Endothelial cell of umbilical vein (primary cell): ENCODE measurements around the gene PLA2G5. TPM values are rescaled to one million over a fixed set of nuclear protein-coding genes. Genes with fewer than 3 reads are reported as not detected.

Source experiments
- BruUV-seq: library from RNA; stranded (reverse); fragments of 400-500 nt; replicated peaks from 2 replicates; lab custom pipeline; 2021; lab: Mats Ljungman, UMichigan
- CTCF ChIA-PET: fragments of 300-600, 350-600 bp; sonication (Branson Sonifier 250); formaldehyde crosslinking; loops from one replicate; lab custom pipeline; 2021; ENCODE audit warnings: antibody characterized with exemption, inconsistent platforms; lab: Charles Lee
- POLR2A ChIA-PET: fragments of 300-600, 350-600 bp; sonication (Branson Sonifier 250); formaldehyde crosslinking; loops from one replicate; lab custom pipeline; 2021; ENCODE audit warnings: antibody characterized with exemption, inconsistent platforms; lab: Charles Lee
- DNase-seq: peaks from one replicate; pipeline ENCODE4 v3.0.0-alpha.2; 2011; ENCODE audit warnings: low read depth, low spot score
- FAIRE-seq: peaks from 2 replicates; lab custom pipeline; 2011; peaks lifted over from hg19 to GRCh38; lab: Jason Lieb, UNC
- H2AFZ ChIP-seq: 2 replicates; pipeline ENCODE4 v1.6.0; 2012; ENCODE audit warnings: low read depth, low read length, control low read depth, inconsistent platforms
- H3K27ac ChIP-seq: 2 replicates; pipeline ENCODE4 v1.5.1; 2011; ENCODE audit warnings: low read depth, mild to moderate bottlenecking, control low read depth, low read length, moderate library complexity; ENCODE audit not compliant: insufficient read depth
- H3K27me3 ChIP-seq, 2 experiments: 2 replicates each; pipeline versions ENCODE4 v1.6.0 to v1.6.1; 2011; ENCODE audit warnings: low read length in 2 of 2, mixed read lengths in 1 of 2; ENCODE audit not compliant: control insufficient read depth in 2 of 2, insufficient read depth in 2 of 2
- H3K36me3 ChIP-seq, 2 experiments: 2 replicates in 1 of 2; 3 replicates in 1 of 2; pipeline ENCODE4 v1.5.1; 2011; ENCODE audit warnings: low read length in 2 of 2, mild to moderate bottlenecking in 1 of 2, moderate library complexity in 1 of 2; ENCODE audit not compliant: control insufficient read depth in 2 of 2, insufficient read depth in 2 of 2; ENCODE audit errors: extremely low read depth in 1 of 2
- H3K4me1 ChIP-seq: 3 replicates; pipeline ENCODE4 v1.5.1; 2011; ENCODE audit warnings: mild to moderate bottlenecking, low read length; ENCODE audit not compliant: control insufficient read depth, insufficient read depth; ENCODE audit errors: extremely low read depth
- H3K4me2 ChIP-seq: 2 replicates; pipeline ENCODE4 v1.6.1; 2011; ENCODE audit warnings: low read length, control low read depth, mixed read lengths; ENCODE audit not compliant: insufficient read depth
- H3K4me3 ChIP-seq, 3 experiments: fragments of 200-600 bp in 1 of 3; sonication (generic), shearing (Covaris generic) in 1 of 3; replicated peaks in 1 of 3; 2 replicates each; pipeline ENCODE4 v1.5.1; 2011 to 2016; ENCODE audit warnings: control low read depth in 3 of 3, low read length in 3 of 3, mild to moderate bottlenecking in 2 of 3, inconsistent platforms in 1 of 3, low read depth in 1 of 3, moderate library complexity in 1 of 3; ENCODE audit not compliant: insufficient read depth in 1 of 3
- H3K79me2 ChIP-seq: 2 replicates; pipeline ENCODE4 v1.6.0; 2012; ENCODE audit warnings: low read length, inconsistent platforms; ENCODE audit not compliant: control insufficient read depth, insufficient read depth
- H3K9ac ChIP-seq: replicated peaks from 2 replicates; pipeline ENCODE3; 2011; ENCODE audit warnings: low read length, control low read depth; ENCODE audit not compliant: insufficient read depth; ENCODE audit errors: extremely low read depth
- H3K9me1 ChIP-seq: replicated peaks from 3 replicates; pipeline ENCODE4 v1.6.0; 2011; ENCODE audit warnings: mild to moderate bottlenecking, low read length; ENCODE audit not compliant: control insufficient read depth, insufficient read depth; ENCODE audit errors: extremely low read depth
- H3K9me3 ChIP-seq: replicated peaks from 2 replicates; pipeline ENCODE4 v1.5.1; 2012; ENCODE audit warnings: low read length, inconsistent platforms; ENCODE audit not compliant: control insufficient read depth, insufficient read depth
- H4K20me1 ChIP-seq: replicated peaks from 2 replicates; pipeline ENCODE3; 2011; ENCODE audit warnings: mild to moderate bottlenecking, low read length; ENCODE audit not compliant: control insufficient read depth, insufficient read depth; ENCODE audit errors: extremely low read depth
- EZH2 ChIP-seq: IDR thresholded peaks from 2 replicates; pipeline ENCODE4 v1.6.1; 2012; ENCODE audit warnings: borderline replicate concordance, low read depth, mild to moderate bottlenecking, moderate library complexity, low read length, inconsistent platforms; ENCODE audit not compliant: severe bottlenecking
- FOS ChIP-seq: IDR thresholded peaks from 2 replicates; pipeline ENCODE4 v1.6.1; 2011; ENCODE audit warnings: mild to moderate bottlenecking, low read length, moderate library complexity, borderline replicate concordance; ENCODE audit not compliant: insufficient read depth
- GATA2 ChIP-seq: IDR thresholded peaks from 2 replicates; pipeline ENCODE4 v1.7.0; 2011; ENCODE audit warnings: low read depth, mild to moderate bottlenecking, moderate library complexity, mixed read lengths, low read length; ENCODE audit not compliant: insufficient read length, insufficient read depth
- MYC ChIP-seq: IDR thresholded peaks from one replicate; pipeline ENCODE4 v1.6.1; 2011; ENCODE audit warnings: mild to moderate bottlenecking, low read depth, low read length
- POLR2A ChIP-seq: IDR thresholded peaks from 2 replicates; pipeline ENCODE4 v1.6.1; 2012; ENCODE audit warnings: low read depth, mild to moderate bottlenecking, control low read depth, low read length
- dilution Hi-C: fragments of 300-500 bp; cut with MboI; formaldehyde crosslinking; loops from one replicate; pipeline ENCODE4 v1.15.0; 2019; ENCODE audit warnings: low sequenced_read_pairs; ENCODE audit not compliant: extremely low pct_ligation_motif_present
- intact Hi-C: fragments of 100-400 bp; cut with micrococcal nuclease; formaldehyde crosslinking; loops from one replicate; pipeline ENCODE4 v1.10.0; 2022
- polyA plus RNA-seq, 4 experiments: library from polyadenylated mRNA; depleted of rRNA in 3 of 4; stranded (reverse) in 3 of 4; unstranded in 1 of 4; fragments of >200 nt; gene quantifications; 2 replicates each; pipeline versions ENCODE4 v1.2.1 to v1.2.3, GENCODE V29; 2011 to 2012; ENCODE audit warnings: missing spikeins in 1 of 4
- total RNA-seq: library from RNA; stranded (reverse); gene quantifications from 2 replicates; pipeline ENCODE4 v1.2.3, GENCODE V29; 2021

The PLA2G5 gene
- total and polyA plus RNA-seq, 2 donors (not counting 3 experiments of a cell fraction or from before 2014, with no cell fraction given): 0.06 TPM; not detected in 1

DNA sequence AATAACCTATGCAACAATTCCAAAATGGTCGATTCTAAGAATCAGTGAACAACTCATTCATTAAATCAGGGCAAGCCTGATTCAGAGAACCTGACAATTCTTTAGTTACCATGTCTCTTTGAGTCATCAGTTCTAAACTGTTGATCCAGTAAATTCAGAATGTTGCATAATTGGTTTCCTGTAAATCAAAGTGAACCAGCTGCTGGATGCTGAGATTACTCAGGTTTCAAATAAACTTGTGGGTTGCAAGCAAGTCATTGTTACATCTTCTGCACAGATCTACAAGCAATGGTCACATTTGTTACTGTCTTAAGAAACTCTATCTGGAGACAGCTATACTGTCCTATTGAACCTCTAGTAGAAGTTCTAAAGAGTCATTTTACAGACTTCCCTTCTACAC is 32.9 kb downstream of the PLA2G5 start:
- Histone ChIP-seq H3K9me3 (no peaks in the 10 kb centered on the region), H2AFZ (no peak overlapping the region), H3K4me2 (no peak overlapping the region), H3K4me3 (no peak overlapping the region), H3K9me1 (no peaks in the 10 kb centered on the region), H3K27me3 (peaks cover 0 to 2% of the 10 kb centered on the region in 2 experiments), H3K79me2 (no peaks in the 10 kb centered on the region), H3K9ac (no peak overlapping the region), H4K20me1 (no peaks in the 10 kb centered on the region), H3K36me3 (no peaks in the 10 kb centered on the region), H3K27ac (no peak overlapping the region), H3K4me1 (no peaks in the 10 kb centered on the region)
- dilution Hi-C loops: no loop called here
- intact Hi-C loops: no loop called here
- FAIRE-seq: no peak
- no peak for TF ChIP-seq EZH2
- no peak for TF ChIP-seq GATA2
- POLR2A ChIA-PET: no interaction called here
- BruUV-seq: no TSS peak
- no peak for DNase-seq
- CTCF ChIA-PET: interaction anchor here (3.7 kb wide), 1 partner anchor 51 kb away, joined by 76 read pairs; no protein-coding TSS in a partner anchor

DNA sequence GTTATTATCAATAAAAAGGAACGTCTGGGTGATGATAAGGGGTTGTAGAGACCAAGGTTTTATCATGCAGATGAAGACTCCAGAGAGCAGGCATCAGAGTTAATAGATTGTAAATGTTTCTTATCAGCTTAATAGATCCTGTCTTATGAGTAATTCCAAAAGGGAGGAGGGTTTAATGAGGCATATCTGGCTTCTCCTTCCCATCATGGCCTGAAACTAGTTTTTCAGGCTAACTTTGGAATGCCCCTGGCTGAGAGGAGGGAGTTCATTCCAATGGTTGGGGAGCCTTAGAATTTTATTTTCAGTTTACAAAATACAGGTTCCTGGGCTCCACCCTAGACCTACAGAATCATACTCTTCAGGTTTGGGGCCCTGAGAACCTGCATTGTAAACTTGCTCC is 35.9 kb downstream of the PLA2G5 start:
- FAIRE-seq (no peak), DNase-seq (no peak)
- peaks cover 9% of the 10 kb centered on the region for H3K4me1 ChIP-seq
- H3K4me2 ChIP-seq: no peak overlapping the region
- no peaks in the 10 kb centered on the region for H3K9me3 ChIP-seq
- H2AFZ ChIP-seq: no peak overlapping the region
- dilution Hi-C loops: no loop called here
- ChIA-PET POLR2A (no interaction called here), CTCF (no interaction called here)
- H4K20me1 ChIP-seq: no peaks in the 10 kb centered on the region
- peaks cover 0 to 2% of the 10 kb centered on the region in 2 experiments for H3K27me3 ChIP-seq
- intact Hi-C loops: no loop called here
- H3K9me1 ChIP-seq: no peaks in the 10 kb centered on the region
- H3K79me2 ChIP-seq: no peaks in the 10 kb centered on the region
- TF ChIP-seq GATA2 (no peak), POLR2A (no peak), FOS (no peak), EZH2 (no peak), MYC (no peak)
- no peak overlapping the region for H3K27ac ChIP-seq
- no peak overlapping the region for H3K4me3 ChIP-seq
- H3K9ac ChIP-seq: no peak overlapping the region
- BruUV-seq: no TSS peak
- H3K36me3 ChIP-seq: no peaks in the 10 kb centered on the region
